Measurements from ENCODE around the gene OSBPL9.

DNA sequence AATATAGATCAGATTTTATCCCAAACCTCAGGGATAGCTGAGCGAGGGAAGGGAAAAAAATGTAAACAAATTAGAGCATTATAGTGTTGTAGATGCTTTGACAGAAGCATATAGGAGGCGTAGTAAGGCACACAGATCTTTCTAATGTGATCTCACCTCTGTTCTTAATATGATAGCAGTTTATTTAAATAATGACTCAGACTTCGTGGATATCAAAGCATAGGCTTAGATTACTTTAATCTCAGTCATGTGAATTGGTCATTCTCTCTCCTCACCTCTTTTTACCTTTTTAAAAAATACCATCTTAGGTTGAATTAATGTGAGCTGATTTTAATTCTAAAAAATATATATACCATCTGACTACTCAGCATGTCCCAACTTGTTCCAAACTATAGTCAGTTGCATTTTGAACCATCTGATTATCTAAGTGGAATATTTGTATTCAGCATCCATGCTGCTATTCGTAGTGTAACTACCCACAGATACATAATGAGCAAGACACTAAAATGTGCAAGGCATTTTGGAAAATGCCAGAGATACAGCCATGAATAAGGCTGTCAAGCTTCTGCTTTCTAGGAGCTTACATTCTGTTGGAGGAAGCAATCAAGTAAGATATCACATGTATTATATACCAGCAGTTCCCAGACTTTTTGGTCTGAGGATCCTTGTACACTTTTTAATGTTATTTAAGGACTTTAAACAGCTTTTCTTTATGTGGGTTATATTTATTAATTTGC is 76.7 kb downstream of the OSBPL9 start:
- no peak for TF ChIP-seq MXI1 (IDR thresholded peaks at IDR 0.05; ENCODE audit: low read depth, low read length)
- no peak for TF ChIP-seq ATF7 (IDR thresholded peaks at IDR 0.05; ENCODE audit: low read depth)
- no peak for TF ChIP-seq CHD4 (IDR thresholded peaks at IDR 0.05)
- TF ChIP-seq YBX1 (IDR thresholded peaks at IDR 0.05), result no peak
- TF ChIP-seq SUPT20H (IDR thresholded peaks at IDR 0.05; ENCODE audit: borderline replicate concordance, control insufficient read depth, low read depth, low read length), result no peak
- no peak for TF ChIP-seq EZH2 (IDR thresholded peaks at IDR 0.05; ENCODE audit: borderline replicate concordance, control insufficient read depth, low read depth, low read length)
- TF ChIP-seq POLR2AphosphoS2 (IDR thresholded peaks at IDR 0.05; ENCODE audit: low read depth, low read length), result no peak
- no peak for TF ChIP-seq PML (IDR thresholded peaks at IDR 0.05; ENCODE audit: low read length)
- TF ChIP-seq TCF12 (IDR thresholded peaks at IDR 0.05; ENCODE audit: low read depth, low read length), result no peak
